Heart right ventricle (tissue), 16 donors: ENCODE measurements around the gene CYBA. TPM values are rescaled to one million over a fixed set of nuclear protein-coding genes. Genes with fewer than 3 reads are reported as not detected.

Source experiments
- ATAC-seq, 8 donors: fragments of 200-7000 bp; cut with Tn5 transposase; one replicate each; pipeline ENCODE4 v1.9.1; 2020; ENCODE audit warnings: mild to moderate bottlenecking in 8 of 8, moderate library complexity in 8 of 8, moderate number of reproducible peaks in 1 of 8
- DNase-seq, 2 donors: peaks; one replicate each; pipeline ENCODE4 v3.0.0-alpha.2; 2020
- H3K27ac ChIP-seq, 10 donors: fragments of 200-600 bp; sonication (generic) in 2 of 10; one replicate each; pipeline versions ENCODE4 v1.5.0 to v1.8.0; 2020 to 2022; ENCODE audit warnings: mild to moderate bottlenecking in 3 of 10
- H3K27me3 ChIP-seq, 7 donors: fragments of 200-600 bp; one replicate each; pipeline ENCODE4 v1.8.0; 2021 to 2022; ENCODE audit warnings: mild to moderate bottlenecking in 2 of 7
- H3K36me3 ChIP-seq, 9 donors: fragments of 200-600 bp; sonication (generic) in 1 of 9; one replicate each; pipeline versions ENCODE4 v1.5.0 to v1.8.0; 2020 to 2022; ENCODE audit warnings: mild to moderate bottlenecking in 2 of 9
- H3K4me1 ChIP-seq, 9 donors: fragments of 200-600 bp; sonication (generic) in 1 of 9; one replicate each; pipeline versions ENCODE4 v1.5.0 to v1.8.0; 2020 to 2022; ENCODE audit warnings: mild to moderate bottlenecking in 4 of 9
- H3K4me3 ChIP-seq, 10 donors: fragments of 200-600 bp; sonication (generic) in 2 of 10; one replicate each; pipeline versions ENCODE4 v1.5.0 to v1.8.0; 2020 to 2022; ENCODE audit warnings: mild to moderate bottlenecking in 7 of 10, moderate library complexity in 2 of 10
- H3K9me3 ChIP-seq, 11 donors: fragments of 200-600 bp in 10 of 11; sonication (generic) in 2 of 11; one replicate each; pipeline versions ENCODE4 v1.5.0 to v1.8.0; 2013 to 2022; ENCODE audit warnings: mild to moderate bottlenecking in 2 of 11, control low read depth in 1 of 11, moderate library complexity in 1 of 11
- WGBS, 2 donors: extraction: QIAGEN DNeasy Blood & Tissue Kit; methylation state at CpG; one replicate each; pipeline ENCODE4 v1.1.7; 2013; ENCODE audit warnings: inconsistent platforms in 1 of 2; 5-methylcytosine and 5-hydroxymethylcytosine counted together
- intact Hi-C, 10 donors: fragments of 100-400 bp; cut with DNase I; formaldehyde crosslinking; loops; one replicate each; pipeline versions ENCODE4 v1.11.1 to v1.14.2; 2022
- polyA plus RNA-seq, 2 donors: library from polyadenylated mRNA; stranded (reverse); fragments of 200-250 nt; gene quantifications; one replicate each; pipeline ENCODE4 v1.2.3, GENCODE V29; 2013
- total RNA-seq, 10 donors: library from RNA; stranded (reverse); fragmentation: NEBNext Ultra II Directional in 3 of 10; extraction: Animal tissue kit (Norgen Biotek cat#: 25700) in 3 of 10; gene quantifications; one replicate each; pipeline versions ENCODE4 v1.2.1 to v1.2.4, GENCODE V29; 2021 to 2023
- TF ChIP-seq, protein P1 (sequence below), 9 donors: fragments of 200-600 bp; sonication (generic) in 2 of 9; IDR thresholded peaks; one replicate each; pipeline versions ENCODE4 v1.5.0 to v1.8.0; 2021 to 2022; ENCODE audit warnings: antibody characterized with exemption in 9 of 9, mild to moderate bottlenecking in 5 of 9, moderate library complexity in 1 of 9
- donor health status: Arrhythmogenic right ventricular cardiomyopathy.
- donor health status: ischemic (EF 13 %, LVEDD 7.1; RV severe dilation, severe dysfunction).
- donor health status: healthy with polysubstance abuse.
- donor health status: DM: no; HTN: yes; CAD: no.
- donor health status: DM: no; HTN: no; CAD: no.
- donor health status: ischemic (EF 25% LVEDD 6.9; RV normal size, moderate dysfunction).
- donor health status: ischemic (EF 25% LVEDD 5.7; RV mildly dilated, moderate dysfunction).
- donor health status: healthy.
- donor health status: DM: yes; HTN: yes; CAD: no.
- donor health status: Ischemic cardiomyopathy.
- donor health status: ischemic (EF 35%, LVEDD 5.7; RV mildly dilated, moderate dysfunction).
- donor health status: nonischemic (EF 11% LVEDD 7.7; RV severe dilation, severe dysfunction).
- donor health status: DM: yes; HTN: yes; CAD: no.
- donor health status: PGD.
- donor health status: ischemic (EF 29% LVEDD 5.4; RV normal size, mild dysfunction).
- donor health status: nonischemic (EF 23%, LVEDD 6.1; RV moderate dilation, normal function).

The CYBA gene
- total and polyA plus RNA-seq, 12 donors: 13.0 to 117 (median 33.6) TPM

DNA sequence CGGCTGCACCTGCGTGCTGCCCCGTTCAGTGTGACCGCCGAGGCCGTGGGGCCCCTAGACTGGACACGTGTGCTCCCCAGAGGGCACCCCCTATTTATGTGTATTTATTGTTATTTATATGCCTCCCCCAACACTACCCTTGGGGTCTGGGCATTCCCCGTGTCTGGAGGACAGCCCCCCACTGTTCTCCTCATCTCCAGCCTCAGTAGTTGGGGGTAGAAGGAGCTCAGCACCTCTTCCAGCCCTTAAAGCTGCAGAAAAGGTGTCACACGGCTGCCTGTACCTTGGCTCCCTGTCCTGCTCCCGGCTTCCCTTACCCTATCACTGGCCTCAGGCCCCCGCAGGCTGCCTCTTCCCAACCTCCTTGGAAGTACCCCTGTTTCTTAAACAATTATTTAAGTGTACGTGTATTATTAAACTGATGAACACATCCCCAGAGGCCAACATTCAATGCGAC is 10.8 kb downstream of the CYBA start:
- DNase-seq (no peak), ATAC-seq (no peak)
- peaks cover 22 to 61% (median 40%) of the 10 kb centered on the region in 7 donors for H3K27me3 ChIP-seq
- H3K9me3 ChIP-seq: no peaks in the 10 kb centered on the region
- intact Hi-C loops: no loop called here
- H3K4me1 ChIP-seq: peaks cover 0 to 10% (median under 1%) of the 10 kb centered on the region in 9 donors
- WGBS, 2 donors: 44 to 52% methylated on average over 13 of the region's 13 CpGs
- H3K4me3 ChIP-seq: no peak overlapping the region
- peaks cover 0 to 26% (median 0%) of the 10 kb centered on the region in 9 donors for H3K36me3 ChIP-seq
- no peak overlapping the region for H3K27ac ChIP-seq
- TF ChIP-seq, protein P1, sequence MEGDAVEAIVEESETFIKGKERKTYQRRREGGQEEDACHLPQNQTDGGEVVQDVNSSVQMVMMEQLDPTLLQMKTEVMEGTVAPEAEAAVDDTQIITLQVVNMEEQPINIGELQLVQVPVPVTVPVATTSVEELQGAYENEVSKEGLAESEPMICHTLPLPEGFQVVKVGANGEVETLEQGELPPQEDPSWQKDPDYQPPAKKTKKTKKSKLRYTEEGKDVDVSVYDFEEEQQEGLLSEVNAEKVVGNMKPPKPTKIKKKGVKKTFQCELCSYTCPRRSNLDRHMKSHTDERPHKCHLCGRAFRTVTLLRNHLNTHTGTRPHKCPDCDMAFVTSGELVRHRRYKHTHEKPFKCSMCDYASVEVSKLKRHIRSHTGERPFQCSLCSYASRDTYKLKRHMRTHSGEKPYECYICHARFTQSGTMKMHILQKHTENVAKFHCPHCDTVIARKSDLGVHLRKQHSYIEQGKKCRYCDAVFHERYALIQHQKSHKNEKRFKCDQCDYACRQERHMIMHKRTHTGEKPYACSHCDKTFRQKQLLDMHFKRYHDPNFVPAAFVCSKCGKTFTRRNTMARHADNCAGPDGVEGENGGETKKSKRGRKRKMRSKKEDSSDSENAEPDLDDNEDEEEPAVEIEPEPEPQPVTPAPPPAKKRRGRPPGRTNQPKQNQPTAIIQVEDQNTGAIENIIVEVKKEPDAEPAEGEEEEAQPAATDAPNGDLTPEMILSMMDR (IDR thresholded peaks at IDR 0.05): no peak

DNA sequence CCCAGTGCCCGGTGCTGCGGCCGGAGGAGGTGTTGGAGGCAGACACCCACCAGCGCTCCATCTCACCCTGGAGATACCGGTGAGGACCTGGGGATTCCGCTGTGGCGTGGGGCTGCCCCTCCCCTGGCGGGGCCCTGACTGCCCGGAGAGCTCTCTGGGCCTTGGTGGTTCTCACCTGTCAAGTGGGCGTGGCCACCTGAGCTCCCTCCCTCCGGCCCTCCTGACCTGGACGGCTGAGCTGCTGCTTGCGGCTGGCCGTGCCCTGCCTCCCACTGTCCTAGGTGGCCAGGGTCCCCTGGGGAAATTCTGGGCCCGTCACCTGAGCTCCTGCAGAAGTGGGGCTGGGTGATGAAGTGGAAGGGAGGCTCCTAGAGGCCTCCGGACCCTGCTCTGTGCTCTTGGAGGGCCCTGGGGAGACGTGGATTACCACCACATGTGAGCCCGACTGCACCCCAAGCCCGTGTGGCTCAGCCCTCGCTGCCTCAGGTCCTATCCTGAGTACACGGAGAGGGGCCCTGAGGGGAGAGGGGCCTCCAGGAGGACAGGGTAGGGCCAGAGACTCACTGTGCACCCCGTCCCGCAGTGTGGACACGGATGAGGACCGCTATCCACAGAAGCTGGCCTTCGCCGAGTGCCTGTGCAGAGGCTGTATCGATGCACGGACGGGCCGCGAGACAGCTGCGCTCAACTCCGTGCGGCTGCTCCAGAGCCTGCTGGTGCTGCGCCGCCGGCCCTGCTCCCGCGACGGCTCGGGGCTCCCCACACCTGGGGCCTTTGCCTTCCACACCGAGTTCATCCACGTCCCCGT is 11.4 kb downstream of the CYBA start:
- no peak for DNase-seq
- TF ChIP-seq, protein P1 (IDR thresholded peaks at IDR 0.05): no peak
- peaks cover 22 to 65% (median 40%) of the 10 kb centered on the region in 7 donors for H3K27me3 ChIP-seq
- H3K36me3 ChIP-seq: peaks cover 0 to 20% (median 0%) of the 10 kb centered on the region in 9 donors
- H3K4me3 ChIP-seq: no peak overlapping the region
- WGBS, 2 donors: 26 to 30% methylated on average over 45 of the region's 45 CpGs
- ATAC-seq: peak in 2 of 8 donors; percentile 5 to 9
- H3K4me1 ChIP-seq: peaks cover 0 to 17% (median 7%) of the 10 kb centered on the region in 9 donors
- intact Hi-C loops: no loop called here
- H3K27ac ChIP-seq: no peak overlapping the region
- H3K9me3 ChIP-seq: no peaks in the 10 kb centered on the region

DNA sequence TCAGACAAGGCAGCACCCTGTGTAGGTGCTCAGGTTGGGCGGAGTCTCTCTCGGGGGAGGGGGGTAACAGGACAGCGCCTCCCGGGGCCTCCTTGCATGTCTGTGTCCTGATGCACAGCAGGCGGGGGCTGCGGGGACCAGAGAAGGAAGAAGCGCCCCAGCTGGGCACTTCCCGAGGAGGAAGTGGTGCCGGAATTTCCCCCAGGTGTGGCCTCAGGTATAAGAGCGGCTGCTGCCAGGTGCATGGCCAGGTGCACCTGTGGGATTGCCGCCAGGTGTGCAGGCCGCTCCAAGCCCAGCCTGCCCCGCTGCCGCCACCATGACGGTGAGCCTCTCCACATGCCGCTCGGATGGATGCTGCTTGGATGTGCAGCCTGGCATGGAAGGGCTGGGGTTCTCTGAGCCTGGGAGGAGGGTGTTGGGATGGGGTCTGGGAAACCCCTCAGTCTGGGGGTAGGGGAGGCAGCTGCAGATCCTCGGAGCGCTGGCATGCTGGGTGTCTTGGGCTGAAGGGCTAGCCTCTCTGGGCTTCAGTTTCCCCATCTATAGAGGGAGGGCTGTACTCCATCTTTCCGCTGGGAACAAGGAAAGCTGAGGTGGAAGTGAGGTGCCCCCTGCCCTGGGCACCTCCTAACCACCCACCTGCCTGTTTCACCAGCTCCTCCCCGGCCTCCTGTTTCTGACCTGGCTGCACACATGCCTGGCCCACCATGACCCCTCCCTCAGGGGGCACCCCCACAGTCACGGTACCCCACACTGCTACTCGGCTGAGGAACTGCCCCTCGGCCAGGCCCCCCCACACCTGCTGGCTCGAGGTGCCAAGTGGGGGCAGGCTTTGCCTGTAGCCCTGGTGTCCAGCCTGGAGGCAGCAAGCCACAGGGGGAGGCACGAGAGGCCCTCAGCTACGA is 12.3 kb downstream of the CYBA start, which contains the start of gene IL17C:
Gene IL17C (plus strand): TSS at position 250 of the 908 bp plus-strand sequence. CDS start 70 bp downstream, at position 320.
- ATAC-seq: no peak
- Histone ChIP-seq H3K27me3 (peaks cover 22 to 65% (median 40%) of the 10 kb centered on the region in 7 donors), H3K36me3 (peaks cover 0 to 11% (median 0%) of the 10 kb centered on the region in 9 donors), H3K4me3 (no peak within 1 kb of the TSS), H3K27ac (no peak within 1 kb of the TSS), H3K9me3 (no peaks in the 10 kb centered on the region), H3K4me1 (peaks cover 0 to 25% (median 15%) of the 10 kb centered on the region in 9 donors)
- TF ChIP-seq, protein P1 (IDR thresholded peaks at IDR 0.05): no peak
- WGBS, 2 donors: 45 to 48% methylated on average over 27 of the region's 27 CpGs
- intact Hi-C loops: no loop called here
- no peak for DNase-seq
